ENCODE measurements around the gene SLC11A2. TPM values are rescaled to one million over a fixed set of nuclear protein-coding genes. Genes with fewer than 3 reads are reported as not detected.

Gene SLC11A2
- total and polyA plus RNA-seq, 2 experiments from 2014 or later: 19.4 to 48.9 TPM

- no peak for TF ChIP-seq EZH2 (IDR thresholded peaks at IDR 0.05; ENCODE audit: low read depth, unreplicated experiment)
- no peak for TF ChIP-seq POLR2AphosphoS5 (IDR thresholded peaks at IDR 0.05; ENCODE audit: low read depth)
- TF ChIP-seq ZNF114 (CRISPR knock-in tag; IDR thresholded peaks at IDR 0.05): no peak
- no peak for TF ChIP-seq EZH2phosphoT487 (IDR thresholded peaks at IDR 0.05; ENCODE audit: unreplicated experiment)
These were observed 46.7 kb downstream of the SLC11A2 start (continued) for GRCh38 chr12:50979369-50980052.

- H3F3A ChIP-seq (replicated peaks; ENCODE audit: low read depth): no peaks in the 10 kb centered on the region
- TF ChIP-seq STAT1 (IDR thresholded peaks at IDR 0.05; ENCODE audit: unreplicated experiment) (no peak), ZNF331 (CRISPR knock-in tag; IDR thresholded peaks at IDR 0.05; ENCODE audit: low read depth) (no peak), REST (IDR thresholded peaks at IDR 0.05; ENCODE audit: unreplicated experiment) (no peak), NANOG (IDR thresholded peaks at IDR 0.05; ENCODE audit: borderline replicate concordance) (no peak), CTCF (conservative IDR thresholded peaks at IDR 0.05; ENCODE audit: low read depth in 2 of 2) (no peak), ETS1 (IDR thresholded peaks at IDR 0.05) (no peak), ZNF114 (CRISPR knock-in tag; IDR thresholded peaks at IDR 0.05) (no peak)
- H3K4me3 Mint-ChIP-seq: no peak overlapping the region
- no peak overlapping the region for H2AFZ ChIP-seq
- H3K36me3 ChIP-seq (ENCODE audit: insufficient read depth): peaks cover 10% of the 10 kb centered on the region
- no peaks in the 10 kb centered on the region for H3K4me1 Mint-ChIP-seq
- no peaks in the 10 kb centered on the region for H3K27me3 Mint-ChIP-seq (ENCODE audit: insufficient read depth, low read depth, poor library complexity)
- H3K4me1 ChIP-seq (ENCODE audit: insufficient read depth): no peaks in the 10 kb centered on the region
- H3K9me3 Mint-ChIP-seq: peaks cover 28% of the 10 kb centered on the region
- H3K4me3 ChIP-seq: no peak overlapping the region
- H4K20me1 ChIP-seq (replicated peaks; ENCODE audit: insufficient read depth): no peaks in the 10 kb centered on the region
- no peak for ATAC-seq
- H3K27ac ChIP-seq (ENCODE audit: low read depth): no peak overlapping the region
- no peaks in the 10 kb centered on the region for H3K27me3 ChIP-seq (ENCODE audit: insufficient read depth)
- no peak overlapping the region for H3K4me2 ChIP-seq
- H3K36me3 Mint-ChIP-seq (ENCODE audit: low read depth): peaks cover 53% of the 10 kb centered on the region
- H3K27ac Mint-ChIP-seq: no peak overlapping the region
- DNase-seq (ENCODE audit: low spot score): no peak
- H3K79me2 ChIP-seq (replicated peaks; ENCODE audit: insufficient read depth): no peaks in the 10 kb centered on the region
- H3K9me2 ChIP-seq (ENCODE audit: insufficient read depth): no peaks in the 10 kb centered on the region; the same call in 1 of the 2 replicates
These were observed 54.2 kb downstream of the SLC11A2 start for GRCh38 chr12:50971946-50972345.

Measured in GM23338 (cell line).